H1 (cell line): ENCODE results near the gene ZSWIM6. TPM values are rescaled to one million over a fixed set of nuclear protein-coding genes. Genes with fewer than 3 reads are reported as not detected.

ENCODE experiments used
- CREB1 ChIP-seq: IDR thresholded peaks from 2 replicates; pipeline ENCODE4 v1.6.1; 2012; ENCODE audit warnings: inconsistent platforms
- SP2 ChIP-seq: IDR thresholded peaks from 2 replicates; pipeline ENCODE4 v1.6.1; 2012; ENCODE audit warnings: mild to moderate bottlenecking, low read length, inconsistent platforms
- TBP ChIP-seq: IDR thresholded peaks from 2 replicates; pipeline ENCODE4 v1.6.1; 2011; ENCODE audit warnings: low read depth, low read length, improper control_type of control experiment
- polyA plus RNA-seq, 7 experiments: library from polyadenylated mRNA; depleted of rRNA in 3 of 7; stranded (reverse) in 5 of 7; unstranded in 2 of 7; fragments of >200 nt in 5 of 7; fragments of 200-250 nt in 2 of 7; gene quantifications; 1 replicate in 5 of 7; 2 replicates in 1 of 7; 4 replicates in 1 of 7; pipeline versions ENCODE4 v1.2.1 to v1.2.3, GENCODE V29; 2011 to 2013; ENCODE audit warnings: missing spikeins in 2 of 7, mixed read lengths in 2 of 7
- total RNA-seq: library from RNA; stranded (reverse); fragmentation: NEBNext Ultra II Directional; extraction: Animal tissue kit (Norgen Biotek cat#: 25700); gene quantifications from 2 replicates; pipeline ENCODE4 v1.2.1, GENCODE V29; 2021

Gene ZSWIM6
- total and polyA plus RNA-seq, 2 of the 8 experiments (the other 6 are each of a cell fraction or from before 2014, with no cell fraction given) = 7.9 to 12.4 TPM

- TF ChIP-seq SP2 (no peak), TBP (no peak), CREB1 (no peak)
Measured at GRCh38 chr5:61286446-61287132, 45.5 kb upstream of the ZSWIM6 start (continued).
